ENCODE measurements around the gene RPTOR.

GRCh38 chr17:80577876-80578570, 33.4 kb downstream of the RPTOR start:
- no peak for TF ChIP-seq GATA3 (IDR thresholded peaks at IDR 0.05; ENCODE audit: low read depth, low read length)
- no peak for TF ChIP-seq GATA2 (IDR thresholded peaks at IDR 0.05; ENCODE audit: low read depth, low read length)
